ENCODE data around the gene SOD2.

SOD2 gene

DNA sequence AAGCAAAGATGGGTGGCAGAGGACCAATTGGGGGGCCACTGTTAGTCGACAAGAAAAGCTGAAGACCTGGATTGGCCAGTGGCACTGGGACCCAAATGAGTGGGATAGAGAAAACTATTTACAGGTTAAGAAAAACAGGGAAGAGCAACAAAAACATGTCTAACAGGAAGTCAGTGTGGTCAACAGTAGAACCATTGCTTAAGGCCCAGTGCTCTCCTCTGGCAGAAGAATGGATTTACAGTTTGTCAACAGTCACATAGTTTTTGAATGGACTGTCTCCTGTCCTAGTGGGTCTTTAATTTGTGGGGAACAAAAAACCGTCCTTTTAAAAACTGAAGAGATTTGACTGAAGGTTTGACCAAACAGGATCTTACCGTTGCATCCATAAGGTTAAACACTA lies 22.1 kb upstream of the SOD2 start:
- H3K36me3 ChIP-seq (ENCODE audit: control insufficient read depth in 2 of 2, insufficient read depth in 1 of 2, low read length in 2 of 2) = no peaks in the 10 kb centered on the region
- no peaks in the 10 kb centered on the region for H3K4me1 ChIP-seq (ENCODE audit: control insufficient read depth, insufficient read depth, low read length)
- ChIA-PET CTCF (no interaction called here), POLR2A (no interaction called here)
- H3K27ac ChIP-seq (ENCODE audit: extremely low read depth, low read depth, low read length) = no peak overlapping the region
- H3K9me3 ChIP-seq (ENCODE audit: control insufficient read depth, insufficient read depth, low read depth, low read length) = no peaks in the 10 kb centered on the region
- TF ChIP-seq ZNF140 (tag by site-specific recombination; IDR thresholded peaks at IDR 0.05) = no peak
- no peak for TF ChIP-seq KLF8 (tag by site-specific recombination; IDR thresholded peaks at IDR 0.05)
- TF ChIP-seq ZEB2 (tag by site-specific recombination; IDR thresholded peaks at IDR 0.05) = no peak
- no peak for TF ChIP-seq ZNF501 (tag by site-specific recombination; IDR thresholded peaks at IDR 0.05)
- no peak for TF ChIP-seq OVOL3 (tag by site-specific recombination; IDR thresholded peaks at IDR 0.05)
- TF ChIP-seq ZSCAN30 (tag by site-specific recombination; IDR thresholded peaks at IDR 0.05) = no peak
- TF ChIP-seq HOXC10 (CRISPR knock-in tag; IDR thresholded peaks at IDR 0.05) = no peak
- no peak for TF ChIP-seq ZNF239 (tag by site-specific recombination; IDR thresholded peaks at IDR 0.05)
- TF ChIP-seq ZNF10 (tag by site-specific recombination; IDR thresholded peaks at IDR 0.05) = no peak
- no peak for TF ChIP-seq ZNF473 (tag by site-specific recombination; IDR thresholded peaks at IDR 0.05)
- TF ChIP-seq ZNF416 (tag by site-specific recombination; IDR thresholded peaks at IDR 0.05) = no peak
- TF ChIP-seq, protein P1, sequence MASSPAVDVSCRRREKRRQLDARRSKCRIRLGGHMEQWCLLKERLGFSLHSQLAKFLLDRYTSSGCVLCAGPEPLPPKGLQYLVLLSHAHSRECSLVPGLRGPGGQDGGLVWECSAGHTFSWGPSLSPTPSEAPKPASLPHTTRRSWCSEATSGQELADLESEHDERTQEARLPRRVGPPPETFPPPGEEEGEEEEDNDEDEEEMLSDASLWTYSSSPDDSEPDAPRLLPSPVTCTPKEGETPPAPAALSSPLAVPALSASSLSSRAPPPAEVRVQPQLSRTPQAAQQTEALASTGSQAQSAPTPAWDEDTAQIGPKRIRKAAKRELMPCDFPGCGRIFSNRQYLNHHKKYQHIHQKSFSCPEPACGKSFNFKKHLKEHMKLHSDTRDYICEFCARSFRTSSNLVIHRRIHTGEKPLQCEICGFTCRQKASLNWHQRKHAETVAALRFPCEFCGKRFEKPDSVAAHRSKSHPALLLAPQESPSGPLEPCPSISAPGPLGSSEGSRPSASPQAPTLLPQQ (tag by site-specific recombination; IDR thresholded peaks at IDR 0.05) = no peak
- TF ChIP-seq ZNF24 (tag by site-specific recombination; IDR thresholded peaks at IDR 0.05) = no peak
- no peak overlapping the region for H3K4me3 ChIP-seq (ENCODE audit: low read depth, low read length)

DNA sequence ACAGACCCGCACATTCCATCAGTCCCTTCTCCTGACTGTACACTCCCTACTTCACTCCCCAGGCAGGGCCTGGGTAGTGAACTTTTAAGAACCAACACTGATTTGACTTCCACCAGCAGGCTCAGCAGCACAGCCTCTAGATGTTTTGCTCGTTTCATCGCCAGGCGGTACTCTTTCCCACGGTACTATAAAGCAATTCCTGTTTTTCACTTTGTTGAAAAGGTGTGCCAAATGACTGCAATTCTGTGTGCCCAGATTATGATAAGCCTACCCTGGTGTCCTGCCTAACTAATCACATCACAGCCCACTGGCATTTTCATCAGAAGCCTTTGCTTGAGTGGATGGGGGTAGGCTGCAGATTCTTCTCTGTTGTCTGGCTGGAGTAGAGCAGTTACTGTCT lies 21.4 kb upstream of the SOD2 start:
- POLR2A ChIA-PET = interaction anchor here (1.6 kb wide), 1 partner anchor 13 kb away, joined by 5 read pairs; the partner anchor contains the start of gene WTAP
- H3K27ac ChIP-seq (ENCODE audit: extremely low read depth, low read depth, low read length) = no peak overlapping the region
- H3K4me1 ChIP-seq (ENCODE audit: control insufficient read depth, insufficient read depth, low read length) = no peaks in the 10 kb centered on the region
- H3K4me3 ChIP-seq (ENCODE audit: low read depth, low read length) = no peak overlapping the region
- no peaks in the 10 kb centered on the region for H3K9me3 ChIP-seq (ENCODE audit: control insufficient read depth, insufficient read depth, low read depth, low read length)
- TF ChIP-seq BCL11A (tag by site-specific recombination; IDR thresholded peaks at IDR 0.05; ENCODE audit: low read depth) (no peak), ZNF600 (tag by site-specific recombination; IDR thresholded peaks at IDR 0.05) (no peak), REPIN1 (tag by site-specific recombination; IDR thresholded peaks at IDR 0.05; ENCODE audit: low read depth) (no peak), HOXA7 (CRISPR knock-in tag; IDR thresholded peaks at IDR 0.05; ENCODE audit: borderline replicate concordance) (no peak), ZNF785 (tag by site-specific recombination; IDR thresholded peaks at IDR 0.05) (no peak), ZNF529 (tag by site-specific recombination; IDR thresholded peaks at IDR 0.05; ENCODE audit: insufficient replicate concordance) (no peak), ZNF654 (tag by site-specific recombination; IDR thresholded peaks at IDR 0.05; ENCODE audit: low read depth) (no peak), ZNF621 (tag by site-specific recombination; IDR thresholded peaks at IDR 0.05) (no peak)
- TF ChIP-seq, protein P2, sequence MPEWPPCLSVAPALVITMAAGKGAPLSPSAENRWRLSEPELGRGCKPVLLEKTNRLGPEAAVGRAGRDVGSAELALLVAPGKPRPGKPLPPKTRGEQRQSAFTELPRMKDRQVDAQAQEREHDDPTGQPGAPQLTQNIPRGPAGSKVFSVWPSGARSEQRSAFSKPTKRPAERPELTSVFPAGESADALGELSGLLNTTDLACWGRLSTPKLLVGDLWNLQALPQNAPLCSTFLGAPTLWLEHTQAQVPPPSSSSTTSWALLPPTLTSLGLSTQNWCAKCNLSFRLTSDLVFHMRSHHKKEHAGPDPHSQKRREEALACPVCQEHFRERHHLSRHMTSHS (tag by site-specific recombination; IDR thresholded peaks at IDR 0.05) = no peak
- TF ChIP-seq, protein P3, sequence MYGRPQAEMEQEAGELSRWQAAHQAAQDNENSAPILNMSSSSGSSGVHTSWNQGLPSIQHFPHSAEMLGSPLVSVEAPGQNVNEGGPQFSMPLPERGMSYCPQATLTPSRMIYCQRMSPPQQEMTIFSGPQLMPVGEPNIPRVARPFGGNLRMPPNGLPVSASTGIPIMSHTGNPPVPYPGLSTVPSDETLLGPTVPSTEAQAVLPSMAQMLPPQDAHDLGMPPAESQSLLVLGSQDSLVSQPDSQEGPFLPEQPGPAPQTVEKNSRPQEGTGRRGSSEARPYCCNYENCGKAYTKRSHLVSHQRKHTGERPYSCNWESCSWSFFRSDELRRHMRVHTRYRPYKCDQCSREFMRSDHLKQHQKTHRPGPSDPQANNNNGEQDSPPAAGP (tag by site-specific recombination; IDR thresholded peaks at IDR 0.05) = no peak
- TF ChIP-seq, protein P4, sequence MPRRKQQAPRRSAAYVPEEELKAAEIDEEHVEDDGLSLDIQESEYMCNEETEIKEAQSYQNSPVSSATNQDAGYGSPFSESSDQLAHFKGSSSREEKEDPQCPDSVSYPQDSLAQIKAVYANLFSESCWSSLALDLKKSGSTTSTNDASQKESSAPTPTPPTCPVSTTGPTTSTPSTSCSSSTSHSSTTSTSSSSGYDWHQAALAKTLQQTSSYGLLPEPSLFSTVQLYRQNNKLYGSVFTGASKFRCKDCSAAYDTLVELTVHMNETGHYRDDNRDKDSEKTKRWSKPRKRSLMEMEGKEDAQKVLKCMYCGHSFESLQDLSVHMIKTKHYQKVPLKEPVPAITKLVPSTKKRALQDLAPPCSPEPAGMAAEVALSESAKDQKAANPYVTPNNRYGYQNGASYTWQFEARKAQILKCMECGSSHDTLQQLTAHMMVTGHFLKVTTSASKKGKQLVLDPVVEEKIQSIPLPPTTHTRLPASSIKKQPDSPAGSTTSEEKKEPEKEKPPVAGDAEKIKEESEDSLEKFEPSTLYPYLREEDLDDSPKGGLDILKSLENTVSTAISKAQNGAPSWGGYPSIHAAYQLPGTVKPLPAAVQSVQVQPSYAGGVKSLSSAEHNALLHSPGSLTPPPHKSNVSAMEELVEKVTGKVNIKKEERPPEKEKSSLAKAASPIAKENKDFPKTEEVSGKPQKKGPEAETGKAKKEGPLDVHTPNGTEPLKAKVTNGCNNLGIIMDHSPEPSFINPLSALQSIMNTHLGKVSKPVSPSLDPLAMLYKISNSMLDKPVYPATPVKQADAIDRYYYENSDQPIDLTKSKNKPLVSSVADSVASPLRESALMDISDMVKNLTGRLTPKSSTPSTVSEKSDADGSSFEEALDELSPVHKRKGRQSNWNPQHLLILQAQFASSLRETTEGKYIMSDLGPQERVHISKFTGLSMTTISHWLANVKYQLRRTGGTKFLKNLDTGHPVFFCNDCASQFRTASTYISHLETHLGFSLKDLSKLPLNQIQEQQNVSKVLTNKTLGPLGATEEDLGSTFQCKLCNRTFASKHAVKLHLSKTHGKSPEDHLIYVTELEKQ (tag by site-specific recombination; IDR thresholded peaks at IDR 0.05; ENCODE audit: borderline replicate concordance) = no peak
- CTCF ChIA-PET = interaction anchor here (0.6 kb wide), 1 partner anchor 10 kb away, joined by 4 read pairs; no protein-coding TSS in a partner anchor
- no peaks in the 10 kb centered on the region for H3K36me3 ChIP-seq (ENCODE audit: control insufficient read depth in 2 of 2, insufficient read depth in 1 of 2, low read length in 2 of 2)
